ENCODE results near the gene C7orf25. TPM values are rescaled to one million over a fixed set of nuclear protein-coding genes. Genes with fewer than 3 reads are reported as not detected.
"Not testable (repeated sequence)": the region's sequence is repeated elsewhere in the genome, so short reads cannot be mapped to it uniquely, and the experiment has no call there.

The C7orf25 gene
- total RNA-seq, 4 donors from 2014 or later, result 8.3 to 15.1 (median 11.3) TPM

GRCh38 chr7:42886893-42887505, 24.9 kb downstream of the C7orf25 start:
- DNase-seq, result no peak
- no peak overlapping the region for H3K27ac ChIP-seq

DNA sequence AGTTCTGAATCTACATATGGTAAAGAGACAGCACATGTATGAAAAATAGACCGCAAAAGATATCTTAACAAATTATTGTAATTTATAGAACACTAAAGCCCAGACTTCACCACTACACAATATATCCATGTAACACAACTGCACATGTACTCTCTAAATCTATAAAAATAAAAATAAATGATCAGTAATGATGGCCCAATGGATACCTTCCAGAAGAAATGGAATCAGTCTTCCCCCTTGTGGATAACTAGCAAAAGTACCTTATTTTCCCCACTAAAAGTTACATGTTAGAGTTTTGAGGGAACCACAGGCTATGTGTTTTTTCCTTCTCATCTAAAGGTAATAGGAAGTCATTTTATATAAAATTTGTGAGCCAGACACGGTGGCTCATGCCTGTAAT, 25.7 kb downstream of the C7orf25 start:
- no peak overlapping the region for H3K4me3 ChIP-seq
- H3K27ac ChIP-seq, result no peak overlapping the region
- TF ChIP-seq CTCF (IDR thresholded peaks at IDR 0.05) (peak in 2 of 6 experiments; percentile 24 to 27), POLR2A (IDR thresholded peaks at IDR 0.05) (no peak)
- H3K4me1 ChIP-seq, result peaks cover 0 to 6% (median 0%) of the 10 kb centered on the region in 4 donors
- H3K36me3 ChIP-seq, result no peaks in the 10 kb centered on the region
- DNase-seq, result no peak
- H3K27me3 ChIP-seq, result no peaks in the 10 kb centered on the region
- no peaks in the 10 kb centered on the region for H3K9me3 ChIP-seq

More at GRCh38 chr7:42886893-42887505, 24.9 kb downstream of the C7orf25 start:
- H3K4me1 ChIP-seq, result peaks cover 0 to 6% (median 0%) of the 10 kb centered on the region in 4 donors
- no peak overlapping the region for H3K4me3 ChIP-seq
- no peaks in the 10 kb centered on the region for H3K36me3 ChIP-seq
- H3K9me3 ChIP-seq, result no peaks in the 10 kb centered on the region
- TF ChIP-seq CTCF (IDR thresholded peaks at IDR 0.05), result no peak
- no peak for TF ChIP-seq POLR2A (IDR thresholded peaks at IDR 0.05)
- H3K27me3 ChIP-seq, result no peaks in the 10 kb centered on the region

GRCh38 chr7:42885183-42885582, 26.7 kb downstream of the C7orf25 start:
- H3K27me3 ChIP-seq, H3K9me3 ChIP-seq, H3K27ac ChIP-seq, H3K4me3 ChIP-seq, H3K36me3 ChIP-seq, H3K4me1 ChIP-seq, DNase-seq: not testable (repeated sequence)

- H3K4me1 ChIP-seq, result peaks cover 0 to 6% (median 0%) of the 10 kb centered on the region in 4 donors
- H3K9me3 ChIP-seq, result no peaks in the 10 kb centered on the region
- no peak overlapping the region for H3K27ac ChIP-seq
- H3K4me3 ChIP-seq, result no peak overlapping the region
- no peaks in the 10 kb centered on the region for H3K27me3 ChIP-seq
- TF ChIP-seq POLR2A (IDR thresholded peaks at IDR 0.05) (no peak), CTCF (IDR thresholded peaks at IDR 0.05) (no peak)
- H3K36me3 ChIP-seq, result no peaks in the 10 kb centered on the region
- DNase-seq, result peak in 1 of 3 donors; percentile 25
Measured at GRCh38 chr7:42883950-42884349, 27.9 kb downstream of the C7orf25 start.

- Histone ChIP-seq H3K36me3 (no peaks in the 10 kb centered on the region), H3K9me3 (no peaks in the 10 kb centered on the region), H3K27ac (no peak overlapping the region), H3K4me3 (no peak overlapping the region), H3K27me3 (no peaks in the 10 kb centered on the region), H3K4me1 (no peaks in the 10 kb centered on the region)
- DNase-seq, result no peak
- no peak for TF ChIP-seq CTCF (IDR thresholded peaks at IDR 0.05)
- no peak for TF ChIP-seq POLR2A (IDR thresholded peaks at IDR 0.05)
Measured at GRCh38 chr7:42880392-42880791, 31.5 kb downstream of the C7orf25 start.

GRCh38 chr7:42878303-42878702, 33.6 kb downstream of the C7orf25 start:
- no peaks in the 10 kb centered on the region for H3K27me3 ChIP-seq

More at GRCh38 chr7:42878303-42878702, 33.6 kb downstream of the C7orf25 start:
- TF ChIP-seq POLR2A (IDR thresholded peaks at IDR 0.05) (no peak), CTCF (IDR thresholded peaks at IDR 0.05) (no peak)
- Histone ChIP-seq H3K4me1 (no peaks in the 10 kb centered on the region), H3K36me3 (no peaks in the 10 kb centered on the region), H3K27ac (no peak overlapping the region), H3K4me3 (no peak overlapping the region), H3K9me3 (no peaks in the 10 kb centered on the region)
- no peak for DNase-seq
